MCF 10A (cell line): ENCODE results near the gene HAGHL. TPM values are rescaled to one million over a fixed set of nuclear protein-coding genes. Genes with fewer than 3 reads are reported as not detected.

Experiments used
- BruUV-seq: library from RNA; stranded (reverse); fragments of 400-500 nt; replicated peaks from 2 replicates; lab custom pipeline; 2021; lab: Mats Ljungman, UMichigan
- CTCF ChIA-PET: fragments of 300-600 bp; sonication (Branson Sonifier 250); formaldehyde crosslinking; extraction: SDS; loops from one replicate; lab custom pipeline; 2021; ENCODE audit warnings: antibody characterized with exemption, inconsistent platforms; lab: Yijun Ruan, JAX
- POLR2A ChIA-PET: fragments of 300-600, 350-650 bp; sonication (Branson Sonifier 250); formaldehyde crosslinking; extraction: SDS; loops from one replicate; lab custom pipeline; 2020; ENCODE audit warnings: antibody characterized with exemption, inconsistent platforms; lab: Yijun Ruan, JAX
- DNase-seq: peaks from one replicate; pipeline ENCODE4 v3.0.0-alpha.2; 2018; ENCODE audit not compliant: unreplicated experiment
- H3K27ac Mint-ChIP-seq: one replicate; pipeline ENCODE4 v1.8.0; 2022; ENCODE audit warnings: mild to moderate bottlenecking, low read depth, mixed read lengths; ENCODE audit not compliant: unreplicated experiment
- H3K27me3 Mint-ChIP-seq: one replicate; pipeline ENCODE4 v1.8.0; 2022; ENCODE audit warnings: mixed read lengths; ENCODE audit not compliant: insufficient read depth, unreplicated experiment
- H3K36me3 Mint-ChIP-seq: one replicate; pipeline ENCODE4 v1.8.0; 2022; ENCODE audit warnings: mild to moderate bottlenecking, moderate library complexity, mixed read lengths; ENCODE audit not compliant: insufficient read depth, unreplicated experiment
- H3K4me1 Mint-ChIP-seq: one replicate; pipeline ENCODE4 v1.8.0; 2022; ENCODE audit warnings: mixed read lengths; ENCODE audit not compliant: insufficient read depth, unreplicated experiment
- H3K4me3 Mint-ChIP-seq: one replicate; pipeline ENCODE4 v1.8.0; 2022; ENCODE audit warnings: mild to moderate bottlenecking, moderate library complexity, mixed read lengths; ENCODE audit not compliant: unreplicated experiment
- H3K9me3 Mint-ChIP-seq: one replicate; pipeline ENCODE4 v1.8.0; 2022; ENCODE audit warnings: mixed read lengths; ENCODE audit not compliant: unreplicated experiment
- intact Hi-C: fragments of 100-400 bp; cut with micrococcal nuclease; formaldehyde crosslinking; loops from 2 replicates; pipeline ENCODE4 v1.14.1; 2022
- total RNA-seq: library from RNA; stranded (reverse); gene quantifications from 2 replicates; pipeline ENCODE4 v1.2.3, GENCODE V29; 2022
- TF ChIP-seq, protein P1 (sequence below): fragments of 200-600 bp; IDR thresholded peaks from one replicate; pipeline ENCODE4 v1.8.0; 2022; ENCODE audit warnings: antibody characterized with exemption, mild to moderate bottlenecking; ENCODE audit not compliant: unreplicated experiment

HAGHL gene
- total RNA-seq, 1 experiment from 2014 or later, result 24.5 TPM

DNA sequence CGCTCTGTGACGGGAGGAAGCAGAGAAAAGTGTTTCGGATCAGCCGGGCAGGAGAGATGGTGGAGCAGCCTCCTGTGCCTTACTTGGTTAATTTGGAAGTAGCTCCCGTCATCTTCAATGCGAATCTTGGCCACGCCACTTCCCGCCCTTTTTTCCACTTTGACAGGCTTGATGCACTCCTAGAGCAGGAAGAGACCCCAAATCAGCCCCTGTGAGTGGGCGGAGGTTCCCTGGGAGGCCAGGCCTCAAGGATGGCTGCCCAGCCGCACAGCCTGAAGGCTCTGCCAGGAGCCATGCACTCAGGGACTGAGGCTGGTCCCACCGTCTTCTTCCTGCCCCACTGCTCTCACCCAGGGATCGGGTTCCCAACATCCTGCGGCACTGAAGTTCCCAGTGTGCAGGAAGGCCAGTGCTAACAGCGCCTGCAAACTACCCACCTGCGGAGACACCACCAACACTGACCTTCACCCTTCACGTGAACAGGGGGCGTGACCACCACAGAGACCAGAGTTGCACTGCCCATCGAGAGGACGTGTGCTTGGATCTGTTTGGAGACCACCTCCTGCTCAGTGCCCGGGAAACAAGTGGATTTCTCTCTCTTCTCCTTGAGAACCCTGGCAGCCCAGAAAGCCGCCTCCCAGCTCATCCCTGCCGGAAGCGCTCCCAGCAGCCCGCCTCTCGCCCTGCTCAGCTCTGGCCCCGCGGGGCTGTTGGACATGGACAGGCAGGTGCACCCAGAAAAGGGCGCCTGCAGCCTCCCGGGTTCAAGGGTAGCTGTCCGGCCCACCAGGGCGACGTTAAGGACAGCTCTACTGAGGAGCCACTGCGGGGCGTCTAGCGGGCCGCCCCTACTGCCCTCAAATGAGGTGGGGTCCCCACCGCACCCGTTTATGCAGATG is 12.9 kb downstream of the HAGHL start:
- TF ChIP-seq, protein P1, sequence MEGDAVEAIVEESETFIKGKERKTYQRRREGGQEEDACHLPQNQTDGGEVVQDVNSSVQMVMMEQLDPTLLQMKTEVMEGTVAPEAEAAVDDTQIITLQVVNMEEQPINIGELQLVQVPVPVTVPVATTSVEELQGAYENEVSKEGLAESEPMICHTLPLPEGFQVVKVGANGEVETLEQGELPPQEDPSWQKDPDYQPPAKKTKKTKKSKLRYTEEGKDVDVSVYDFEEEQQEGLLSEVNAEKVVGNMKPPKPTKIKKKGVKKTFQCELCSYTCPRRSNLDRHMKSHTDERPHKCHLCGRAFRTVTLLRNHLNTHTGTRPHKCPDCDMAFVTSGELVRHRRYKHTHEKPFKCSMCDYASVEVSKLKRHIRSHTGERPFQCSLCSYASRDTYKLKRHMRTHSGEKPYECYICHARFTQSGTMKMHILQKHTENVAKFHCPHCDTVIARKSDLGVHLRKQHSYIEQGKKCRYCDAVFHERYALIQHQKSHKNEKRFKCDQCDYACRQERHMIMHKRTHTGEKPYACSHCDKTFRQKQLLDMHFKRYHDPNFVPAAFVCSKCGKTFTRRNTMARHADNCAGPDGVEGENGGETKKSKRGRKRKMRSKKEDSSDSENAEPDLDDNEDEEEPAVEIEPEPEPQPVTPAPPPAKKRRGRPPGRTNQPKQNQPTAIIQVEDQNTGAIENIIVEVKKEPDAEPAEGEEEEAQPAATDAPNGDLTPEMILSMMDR, result no peak
- DNase-seq, result no peak
- peak overlapping the region; percentile 84 for H3K27ac Mint-ChIP-seq
- TSS peak; percentile 37 for BruUV-seq
- POLR2A ChIA-PET, result interaction anchor here (0.6 to 3.6 kb wide), 16 partner anchors 11 to 56 kb away, joined by 3 to 26 read pairs (median 6); partner anchors contain the start of genes ANTKMT, CCDC78, HAGHL and JMJD8
- CTCF ChIA-PET, result interaction anchor here (0.5 to 5.9 kb wide), 11 partner anchors 8 to 679 kb away, joined by 3 to 37 read pairs (median 6); partner anchors contain the start of gene MSLN
- peaks cover 35% of the 10 kb centered on the region for H3K36me3 Mint-ChIP-seq
- H3K4me1 Mint-ChIP-seq, result peaks cover 6% of the 10 kb centered on the region
- no peaks in the 10 kb centered on the region for H3K27me3 Mint-ChIP-seq
- intact Hi-C loops, result no loop called here
- H3K4me3 Mint-ChIP-seq, result peak overlapping the region; percentile 74
- no peaks in the 10 kb centered on the region for H3K9me3 Mint-ChIP-seq

DNA sequence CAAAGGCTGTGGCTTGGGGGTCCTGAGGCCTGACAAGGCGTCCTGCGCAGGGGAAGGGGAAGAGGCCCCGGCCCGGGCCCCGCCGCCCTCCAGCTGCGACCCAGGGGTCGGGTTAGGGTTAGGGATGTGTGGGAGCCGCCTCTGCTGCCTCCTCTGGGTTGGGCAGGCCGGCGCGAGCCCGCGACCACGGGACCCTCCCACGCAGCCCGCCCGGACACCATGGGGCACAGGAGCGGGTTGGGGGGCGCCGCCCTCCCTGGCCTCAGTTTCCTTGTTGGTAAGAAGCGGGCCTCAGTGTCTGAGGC is 13.5 kb downstream of the HAGHL start:
- POLR2A ChIA-PET, result interaction anchor here (0.7 to 3.6 kb wide), 17 partner anchors 9 to 54 kb away, joined by 3 to 26 read pairs (median 7); partner anchors contain the start of genes ANTKMT, CCDC78, HAGHL and METRN
- no peak for DNase-seq
- peak overlapping the region; percentile 84 for H3K27ac Mint-ChIP-seq
- peak overlapping the region; percentile 74 for H3K4me3 Mint-ChIP-seq
- no peaks in the 10 kb centered on the region for H3K9me3 Mint-ChIP-seq
- H3K36me3 Mint-ChIP-seq, result peaks cover 32% of the 10 kb centered on the region
- CTCF ChIA-PET, result interaction anchor here (0.5 to 5.9 kb wide), 9 partner anchors 9 to 678 kb away, joined by 3 to 37 read pairs (median 9); partner anchors contain the start of gene MSLN
- peaks cover 6% of the 10 kb centered on the region for H3K4me1 Mint-ChIP-seq
- intact Hi-C loops, result no loop called here
- H3K27me3 Mint-ChIP-seq, result no peaks in the 10 kb centered on the region
- BruUV-seq, result no TSS peak
- TF ChIP-seq, protein P1, result no peak

DNA sequence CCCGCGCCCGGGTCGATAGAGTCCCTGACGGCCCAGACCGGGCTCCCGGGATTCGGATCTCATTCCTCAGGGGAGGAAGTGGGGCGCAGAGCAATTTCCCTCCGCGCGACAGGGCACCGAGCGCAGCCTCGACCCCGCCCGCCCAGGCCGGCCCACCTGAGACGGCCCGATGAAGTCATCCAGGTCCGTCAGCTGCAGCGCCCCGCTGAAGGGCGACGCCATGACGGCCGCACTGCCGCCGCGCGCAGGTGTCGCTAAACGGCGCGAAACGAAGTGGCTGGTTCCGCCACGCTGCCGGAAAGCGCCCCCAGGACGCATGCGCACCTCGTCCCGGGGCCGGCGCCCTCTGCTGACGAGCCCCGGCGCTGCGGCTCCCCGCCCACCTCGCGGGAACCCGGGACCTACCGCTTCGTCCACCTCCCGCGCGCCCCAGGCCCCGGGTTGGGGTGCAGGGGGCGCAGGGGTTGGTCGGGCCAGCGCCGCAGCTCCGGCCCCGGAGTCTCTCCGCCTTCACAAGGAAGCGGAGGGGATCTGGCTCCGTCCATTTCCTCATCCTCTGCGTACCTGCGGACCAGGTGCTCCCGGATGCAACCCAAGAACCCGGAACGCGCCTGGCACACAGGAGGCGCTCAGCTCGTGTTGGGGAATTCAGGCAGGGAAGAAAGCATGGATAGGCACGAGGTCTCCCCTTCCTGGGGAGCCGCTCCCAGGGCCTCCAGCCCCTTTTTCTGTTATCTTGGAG is 14.0 kb downstream of the HAGHL start, which contains the start of gene CIAO3:
CIAO3 (minus strand) TSS at position 234 of the 742 bp plus-strand sequence; CDS start at position 222, 12 bp downstream.
- peaks cover 6% of the 10 kb centered on the region for H3K4me1 Mint-ChIP-seq
- ChIA-PET POLR2A (interaction anchor here (0.5 to 3.6 kb wide), 20 partner anchors 8 to 216 kb away, joined by 3 to 26 read pairs (median 6); partner anchors contain the start of genes ANTKMT, CCDC78, HAGHL and METRN), CTCF (interaction anchor here (0.5 to 5.9 kb wide), 17 partner anchors 9 to 323 kb away, joined by 3 to 37 read pairs (median 4); partner anchors contain the start of genes CHTF18, MSLN and RPUSD1)
- peak within 1 kb of the TSS; percentile 74 for H3K4me3 Mint-ChIP-seq
- intact Hi-C loops, result no loop called here
- H3K27ac Mint-ChIP-seq, result peak within 1 kb of the TSS; percentile 84
- peak; percentile 88 for DNase-seq
- TSS peak; percentile 77 for BruUV-seq
- TF ChIP-seq, protein P1, result peak; percentile 96
- no peaks in the 10 kb centered on the region for H3K27me3 Mint-ChIP-seq
- H3K36me3 Mint-ChIP-seq, result peaks cover 32% of the 10 kb centered on the region
- no peaks in the 10 kb centered on the region for H3K9me3 Mint-ChIP-seq
